ENCODE measurements around the gene VSTM5.

GRCh38 chr11:93850594-93851018, at the start of gene VSTM5:
- no peak for TF ChIP-seq MAFK (IDR thresholded peaks at IDR 0.05; ENCODE audit: low read depth, low read length)
- no peak for TF ChIP-seq EP300 (IDR thresholded peaks at IDR 0.05; ENCODE audit: borderline replicate concordance in 1 of 2, low read depth in 2 of 2, low read length in 2 of 2)
- no peak for TF ChIP-seq SAP30 (IDR thresholded peaks at IDR 0.05; ENCODE audit: insufficient read depth, insufficient replicate concordance, low read length)
- TF ChIP-seq TBP (IDR thresholded peaks at IDR 0.05; ENCODE audit: low read depth, low read length) = no peak
- TF ChIP-seq POLR2A (IDR thresholded peaks at IDR 0.05; ENCODE audit: control extremely low read depth in 1 of 2, low read depth in 2 of 2, low read length in 2 of 2) = no peak
- no peak for TF ChIP-seq CBX5 (IDR thresholded peaks at IDR 0.05; ENCODE audit: low read depth, low read length)
